GM10266 (cell line): ENCODE measurements around the gene GKAP1.
"Not testable (repeated sequence)": the region's sequence is repeated elsewhere in the genome, so short reads cannot be mapped to it uniquely, and the experiment has no call there.

Source experiments
- DNase-seq: peaks from one replicate; pipeline ENCODE4 v3.0.0; 2012; ENCODE audit errors: extremely low spot score
- CTCF ChIP-seq: IDR thresholded peaks from 2 replicates; pipeline ENCODE4 v1.5.1; 2012; ENCODE audit warnings: mild to moderate bottlenecking, low read depth; ENCODE audit not compliant: control insufficient read depth, insufficient read depth; ENCODE audit errors: missing control alignments

Gene GKAP1

GRCh38 chr9:83817356-83818278 is at the start of gene GKAP1:
Gene GKAP1 (minus strand): TSS chr9:83817769. CDS start chr9:83806517, 11,252 bp downstream.
- TF ChIP-seq CTCF = peak; percentile 39

GRCh38 chr9:83849895-83850294 is 32.3 kb upstream of the GKAP1 start:
- DNase-seq = not testable (repeated sequence)

More at GRCh38 chr9:83817356-83818278, at the start of gene GKAP1:
- DNase-seq = peak; percentile 79

GRCh38 chr9:83837070-83837643 is 19.6 kb upstream of the GKAP1 start:
- DNase-seq = not testable (repeated sequence)

GRCh38 chr9:83830426-83831071 is 13.0 kb upstream of the GKAP1 start:
- DNase-seq = not testable (repeated sequence)

- DNase-seq = not testable (repeated sequence)
Measured at GRCh38 chr9:83824986-83825623, 7.5 kb upstream of the GKAP1 start.

GRCh38 chr9:83817011-83817355 is 586 bp downstream of the GKAP1 start:
- DNase-seq = not testable (repeated sequence)

- DNase-seq = not testable (repeated sequence)
Measured at GRCh38 chr9:83815120-83815519, 2.4 kb downstream of the GKAP1 start.

- DNase-seq = not testable (repeated sequence)
Measured at GRCh38 chr9:83809213-83809612, 8.4 kb downstream of the GKAP1 start.

GRCh38 chr9:83804454-83804853 is 13.1 kb downstream of the GKAP1 start:
- DNase-seq = not testable (repeated sequence)

GRCh38 chr9:83803941-83804340 is 13.6 kb downstream of the GKAP1 start:
- not testable (repeated sequence) for DNase-seq

- no peak for TF ChIP-seq CTCF
- DNase-seq = no peak
Measured at GRCh38 chr9:83800236-83801033, 17.1 kb downstream of the GKAP1 start.

GRCh38 chr9:83794051-83794450 is 23.5 kb downstream of the GKAP1 start:
- DNase-seq = peak; percentile 17
- TF ChIP-seq CTCF = no peak
